HCT116 (cell line): Measurements from ENCODE around the gene NBDY.

Experiments
- ATF3 ChIP-seq: IDR thresholded peaks from 2 replicates; pipeline ENCODE4 v1.6.1; 2012
- EGR1 ChIP-seq: IDR thresholded peaks from 2 replicates; pipeline ENCODE4 v1.6.1; 2012; ENCODE audit warnings: low read depth
- EZH2 ChIP-seq: fragments of 200-600 bp; sonication (generic); IDR thresholded peaks from 2 replicates; pipeline ENCODE4 v1.6.1; 2017; ENCODE audit warnings: antibody characterized with exemption, mixed run types
- MAX ChIP-seq: IDR thresholded peaks from 2 replicates; pipeline ENCODE4 v1.6.1; 2012
- POLR2A ChIP-seq: IDR thresholded peaks from 2 replicates; pipeline ENCODE4 v1.7.0; 2011; ENCODE audit warnings: borderline replicate concordance; ENCODE audit not compliant: insufficient read depth, insufficient read length; ENCODE audit errors: extremely low read depth
- POLR2AphosphoS5 ChIP-seq: IDR thresholded peaks from 2 replicates; pipeline ENCODE4 v1.6.1; 2011; ENCODE audit warnings: mild to moderate bottlenecking, low read depth, low read length, moderate library complexity
- RAD21 ChIP-seq: IDR thresholded peaks from 2 replicates; pipeline ENCODE4 v1.6.1; 2012; ENCODE audit warnings: low read depth, mild to moderate bottlenecking
- REST ChIP-seq: IDR thresholded peaks from 2 replicates; pipeline ENCODE4 v1.6.1; 2012; ENCODE audit warnings: low read depth
- SP1 ChIP-seq: IDR thresholded peaks from 2 replicates; pipeline ENCODE4 v1.6.1; 2012; ENCODE audit warnings: low read depth
- YY1 ChIP-seq: IDR thresholded peaks from 2 replicates; pipeline ENCODE4 v1.6.1; 2011; ENCODE audit warnings: low read length, low read depth, moderate library complexity, mild to moderate bottlenecking; ENCODE audit not compliant: insufficient replicate concordance; ENCODE audit errors: extremely low read depth
- TF ChIP-seq, protein P1 (sequence below), 3 experiments: fragments of 200-600 bp in 1 of 3; sonication (generic) in 1 of 3; IDR thresholded peaks in 2 of 3; conservative IDR thresholded peaks in 1 of 3; 2 replicates each; pipeline ENCODE4 v1.5.1; 2012 to 2017; ENCODE audit warnings: low read depth in 2 of 3, low read length in 2 of 3, antibody characterized with exemption in 1 of 3, borderline replicate concordance in 1 of 3, control low read depth in 1 of 3, mild to moderate bottlenecking in 1 of 3, mixed read lengths in 1 of 3, mixed run types in 1 of 3, moderate library complexity in 1 of 3; ENCODE audit not compliant: insufficient read depth in 1 of 3

GRCh38 chrX:56788229-56788628 lies 59.2 kb downstream of the NBDY start:
- TF ChIP-seq, protein P1, sequence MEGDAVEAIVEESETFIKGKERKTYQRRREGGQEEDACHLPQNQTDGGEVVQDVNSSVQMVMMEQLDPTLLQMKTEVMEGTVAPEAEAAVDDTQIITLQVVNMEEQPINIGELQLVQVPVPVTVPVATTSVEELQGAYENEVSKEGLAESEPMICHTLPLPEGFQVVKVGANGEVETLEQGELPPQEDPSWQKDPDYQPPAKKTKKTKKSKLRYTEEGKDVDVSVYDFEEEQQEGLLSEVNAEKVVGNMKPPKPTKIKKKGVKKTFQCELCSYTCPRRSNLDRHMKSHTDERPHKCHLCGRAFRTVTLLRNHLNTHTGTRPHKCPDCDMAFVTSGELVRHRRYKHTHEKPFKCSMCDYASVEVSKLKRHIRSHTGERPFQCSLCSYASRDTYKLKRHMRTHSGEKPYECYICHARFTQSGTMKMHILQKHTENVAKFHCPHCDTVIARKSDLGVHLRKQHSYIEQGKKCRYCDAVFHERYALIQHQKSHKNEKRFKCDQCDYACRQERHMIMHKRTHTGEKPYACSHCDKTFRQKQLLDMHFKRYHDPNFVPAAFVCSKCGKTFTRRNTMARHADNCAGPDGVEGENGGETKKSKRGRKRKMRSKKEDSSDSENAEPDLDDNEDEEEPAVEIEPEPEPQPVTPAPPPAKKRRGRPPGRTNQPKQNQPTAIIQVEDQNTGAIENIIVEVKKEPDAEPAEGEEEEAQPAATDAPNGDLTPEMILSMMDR (IDR thresholded peaks at IDR 0.05 in 2 of 3, conservative IDR thresholded peaks at IDR 0.05 in 1 of 3; ENCODE audit: borderline replicate concordance in 1 of 3, insufficient read depth in 1 of 3, low read depth in 2 of 3, low read length in 2 of 3), result no peak
- TF ChIP-seq POLR2A (no peak), YY1 (no peak), SP1 (no peak), ATF3 (no peak), REST (no peak), EZH2 (no peak), RAD21 (no peak), POLR2AphosphoS5 (no peak), EGR1 (no peak), MAX (no peak)
